Smooth muscle cell (in vitro differentiated cells): ENCODE measurements around the gene LRRTM4. TPM values are rescaled to one million over a fixed set of nuclear protein-coding genes. Genes with fewer than 3 reads are reported as not detected.

Experiments
- DNase-seq: peaks from one replicate; lab custom pipeline; 2025; ENCODE audit not compliant: unreplicated experiment; lab: John Stamatoyannopoulos, UW
- H2AFZ ChIP-seq: fragments of 200-600 bp; sonication (generic); 2 replicates; pipeline ENCODE4 v1.6.0; 2016; ENCODE audit warnings: antibody characterized with exemption, low read depth, mild to moderate bottlenecking
- H3F3A ChIP-seq: fragments of 200-600 bp; sonication (generic); 2 replicates; pipeline ENCODE4 v1.6.0; 2017; ENCODE audit warnings: antibody characterized with exemption, low read depth
- H3K27ac ChIP-seq: fragments of 200-600 bp; sonication (generic); 2 replicates; pipeline ENCODE4 v1.5.1; 2016; ENCODE audit warnings: low read depth, mild to moderate bottlenecking
- H3K27me3 ChIP-seq: fragments of 200-600 bp; sonication (generic); 2 replicates; pipeline ENCODE4 v1.6.1; 2016; ENCODE audit warnings: low read depth, mild to moderate bottlenecking
- H3K36me3 ChIP-seq: fragments of 200-600 bp; sonication (generic); 2 replicates; pipeline ENCODE4 v1.5.1; 2016; ENCODE audit warnings: low read depth
- H3K4me1 ChIP-seq: fragments of 200-600 bp; sonication (generic); 2 replicates; pipeline ENCODE4 v1.5.1; 2016; ENCODE audit warnings: low read depth
- H3K4me2 ChIP-seq: fragments of 200-600 bp; sonication (generic); 2 replicates; pipeline ENCODE4 v1.6.0; 2016; ENCODE audit warnings: mild to moderate bottlenecking
- H3K4me3 ChIP-seq: fragments of 200-600 bp; sonication (generic); 2 replicates; pipeline ENCODE4 v1.5.1; 2016; ENCODE audit warnings: mild to moderate bottlenecking
- H3K79me2 ChIP-seq: fragments of 200-600 bp; sonication (generic); 2 replicates; pipeline ENCODE4 v1.6.0; 2016; ENCODE audit warnings: low read depth, mild to moderate bottlenecking
- H3K9ac ChIP-seq: fragments of 200-600 bp; sonication (generic); 2 replicates; pipeline ENCODE4 v1.6.0; 2016; ENCODE audit warnings: low read depth
- H3K9me3 ChIP-seq: fragments of 200-600 bp; sonication (generic); replicated peaks from 2 replicates; pipeline ENCODE4 v1.5.1; 2016; ENCODE audit warnings: low read depth
- H4K20me1 ChIP-seq: fragments of 200-600 bp; sonication (generic); 2 replicates; pipeline ENCODE4 v1.6.0; 2016; ENCODE audit warnings: low read depth
- CTCF ChIP-seq: fragments of 200-600 bp; sonication (generic); IDR thresholded peaks from 2 replicates; pipeline ENCODE4 v1.5.1; 2017; ENCODE audit warnings: borderline replicate concordance, mild to moderate bottlenecking, antibody characterized with exemption; ENCODE audit not compliant: insufficient read depth, poor library complexity, severe bottlenecking
- WGBS: methylation state at CpG from one replicate; pipeline ENCODE4 v1.1.7; 2016; ENCODE audit warnings: low lambda C conversion rate; 5-methylcytosine and 5-hydroxymethylcytosine counted together
- polyA plus RNA-seq: library from polyadenylated mRNA; unstranded; fragments of >200 nt; fragmentation: Nextera tagmentation; extraction: Ambion mirVana; gene quantifications from 2 replicates; pipeline ENCODE4 v1.2.1, GENCODE V29; 2016
- total RNA-seq: library from RNA; depleted of rRNA; stranded (reverse); fragments of >200 nt; gene quantifications from 2 replicates; pipeline ENCODE4 v1.2.3, GENCODE V29; 2014

LRRTM4 gene
- total and polyA plus RNA-seq, 2 experiments from 2014 or later, result 1.4 to 5.5 TPM

GRCh38 chr2:77566131-77566530 is 44.0 kb upstream of the LRRTM4 start:
- Histone ChIP-seq H3K36me3 (no peaks in the 10 kb centered on the region), H3K27ac (no peak overlapping the region), H3K4me1 (no peaks in the 10 kb centered on the region), H3K4me2 (no peak overlapping the region), H3K9ac (no peak overlapping the region), H4K20me1 (no peaks in the 10 kb centered on the region), H2AFZ (no peak overlapping the region), H3F3A (no peaks in the 10 kb centered on the region), H3K79me2 (no peaks in the 10 kb centered on the region), H3K9me3 (no peaks in the 10 kb centered on the region), H3K4me3 (no peak overlapping the region), H3K27me3 (no peaks in the 10 kb centered on the region)
- 29% methylated on average over 1 of the region's 1 CpG for WGBS
- TF ChIP-seq CTCF, result no peak
- DNase-seq, result no peak

DNA sequence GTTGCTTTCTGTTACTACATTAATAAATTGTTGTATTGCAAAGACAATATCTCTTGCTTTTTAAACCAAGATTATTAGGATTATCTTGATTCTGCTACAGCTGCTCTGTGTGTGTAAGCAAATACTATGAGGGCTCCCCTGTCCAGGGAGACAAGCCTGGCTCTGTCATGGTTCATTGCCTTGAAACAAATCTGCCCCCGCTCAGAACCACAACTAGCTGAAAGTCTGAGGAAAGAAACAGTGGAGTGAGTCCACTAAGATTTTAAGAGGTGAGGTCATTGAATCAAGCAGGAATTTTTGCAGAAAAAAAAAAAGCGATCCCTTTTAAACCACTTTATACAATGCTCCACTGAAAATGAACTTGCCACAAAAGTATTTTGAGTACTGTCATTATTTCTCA is 30.8 kb upstream of the LRRTM4 start:
- WGBS, result 78% methylated on average over 2 of the region's 2 CpGs
- Histone ChIP-seq H3K9me3 (no peaks in the 10 kb centered on the region), H3K9ac (no peak overlapping the region), H3K36me3 (no peaks in the 10 kb centered on the region), H3K4me1 (no peaks in the 10 kb centered on the region), H3F3A (no peaks in the 10 kb centered on the region), H3K79me2 (no peaks in the 10 kb centered on the region), H4K20me1 (no peaks in the 10 kb centered on the region), H3K4me3 (no peak overlapping the region), H3K27ac (no peak overlapping the region), H2AFZ (no peak overlapping the region), H3K27me3 (no peaks in the 10 kb centered on the region), H3K4me2 (no peak overlapping the region)
- no peak for DNase-seq
- TF ChIP-seq CTCF, result no peak

- DNase-seq, result no peak
- Histone ChIP-seq H3K27me3 (no peaks in the 10 kb centered on the region), H3K27ac (no peak overlapping the region)
Observed at GRCh38 chr2:77538031-77538430, 15.9 kb upstream of the LRRTM4 start.

More at GRCh38 chr2:77538031-77538430, 15.9 kb upstream of the LRRTM4 start:
- H3K4me1 ChIP-seq, result no peaks in the 10 kb centered on the region
- no peak overlapping the region for H2AFZ ChIP-seq
- H3F3A ChIP-seq, result no peaks in the 10 kb centered on the region
- H3K4me3 ChIP-seq, result no peak overlapping the region
- H3K36me3 ChIP-seq, result no peaks in the 10 kb centered on the region
- TF ChIP-seq CTCF, result no peak
- H4K20me1 ChIP-seq, result no peaks in the 10 kb centered on the region
- no peaks in the 10 kb centered on the region for H3K9me3 ChIP-seq
- 95% methylated on average over 3 of the region's 3 CpGs for WGBS
- H3K4me2 ChIP-seq, result no peak overlapping the region
- no peak overlapping the region for H3K9ac ChIP-seq
- H3K79me2 ChIP-seq, result no peaks in the 10 kb centered on the region
